SK-N-SH (cell line): ENCODE results near the gene UROD.

Source experiments
- JUND ChIP-seq: IDR thresholded peaks from 2 replicates; pipeline ENCODE4 v1.4.0; 2012
- MEF2A ChIP-seq: IDR thresholded peaks from 2 replicates; pipeline ENCODE4 v1.4.0; 2012; ENCODE audit warnings: low read depth, borderline replicate concordance
- RAD21 ChIP-seq: IDR thresholded peaks from 2 replicates; pipeline ENCODE4 v1.6.1; 2012; ENCODE audit warnings: mild to moderate bottlenecking, low read length
- RFX5 ChIP-seq: IDR thresholded peaks from 2 replicates; pipeline ENCODE4 v1.6.1; 2012; ENCODE audit warnings: mild to moderate bottlenecking, improper control_type of control experiment, low read length
- SMC3 ChIP-seq: IDR thresholded peaks from 2 replicates; pipeline ENCODE4 v1.6.1; 2012; ENCODE audit warnings: low read depth, low read length, improper control_type of control experiment
- YY1 ChIP-seq: IDR thresholded peaks from 2 replicates; pipeline ENCODE4 v1.4.0; 2012; ENCODE audit warnings: low read depth, mild to moderate bottlenecking
- TF ChIP-seq, protein P1 (sequence below): fragments of 200-600 bp; sonication (generic); IDR thresholded peaks from 2 replicates; pipeline ENCODE4 v1.6.1; 2017; ENCODE audit warnings: antibody characterized with exemption, mild to moderate bottlenecking, moderate library complexity
- TF ChIP-seq, protein P2 (sequence below): IDR thresholded peaks from 2 replicates; pipeline ENCODE4 v1.4.0; 2012; ENCODE audit warnings: low read depth, borderline replicate concordance
- TF ChIP-seq, protein P3 (sequence below): IDR thresholded peaks from 2 replicates; pipeline ENCODE4 v1.4.0; 2012; ENCODE audit warnings: low read depth
- TF ChIP-seq, protein P4 (sequence below): IDR thresholded peaks from 2 replicates; pipeline ENCODE4 v1.4.0; 2012; ENCODE audit warnings: low read depth, borderline replicate concordance

DNA sequence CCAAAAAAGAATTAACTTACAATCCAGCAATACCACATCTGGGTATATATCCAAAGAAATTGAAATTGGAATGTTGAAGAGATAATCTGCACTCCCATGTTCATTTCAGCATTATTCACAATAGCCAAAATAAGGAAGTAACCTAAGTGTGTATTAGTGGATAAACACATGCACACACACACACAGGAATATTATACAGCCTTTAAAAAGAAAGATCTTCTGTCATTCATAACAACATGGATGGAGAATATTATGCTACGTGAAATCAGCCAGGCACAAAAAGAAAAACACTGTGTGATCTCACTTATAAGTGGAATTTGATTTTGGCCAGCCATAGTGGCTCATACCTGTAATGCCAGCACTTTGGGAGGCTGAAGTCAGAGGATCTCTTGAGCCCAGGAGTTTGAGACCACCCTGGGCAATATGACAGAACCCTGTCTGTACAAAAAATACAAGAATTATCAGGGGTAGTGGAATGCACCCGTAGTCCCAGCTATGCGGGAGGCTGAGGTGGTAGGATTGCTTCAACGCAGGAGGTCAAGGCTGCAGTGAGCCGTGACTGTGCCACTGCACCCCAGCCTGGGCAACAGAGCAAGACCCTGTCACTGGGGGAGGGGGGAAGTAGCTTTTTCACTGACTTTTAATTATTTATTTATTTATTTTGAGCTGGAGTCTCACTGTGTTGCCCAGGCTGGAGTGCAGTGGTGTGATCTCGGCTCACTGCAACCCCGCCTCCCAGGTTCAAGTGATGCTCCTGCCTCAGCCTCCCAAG, 16.4 kb upstream of the UROD start:
- TF ChIP-seq, protein P1, sequence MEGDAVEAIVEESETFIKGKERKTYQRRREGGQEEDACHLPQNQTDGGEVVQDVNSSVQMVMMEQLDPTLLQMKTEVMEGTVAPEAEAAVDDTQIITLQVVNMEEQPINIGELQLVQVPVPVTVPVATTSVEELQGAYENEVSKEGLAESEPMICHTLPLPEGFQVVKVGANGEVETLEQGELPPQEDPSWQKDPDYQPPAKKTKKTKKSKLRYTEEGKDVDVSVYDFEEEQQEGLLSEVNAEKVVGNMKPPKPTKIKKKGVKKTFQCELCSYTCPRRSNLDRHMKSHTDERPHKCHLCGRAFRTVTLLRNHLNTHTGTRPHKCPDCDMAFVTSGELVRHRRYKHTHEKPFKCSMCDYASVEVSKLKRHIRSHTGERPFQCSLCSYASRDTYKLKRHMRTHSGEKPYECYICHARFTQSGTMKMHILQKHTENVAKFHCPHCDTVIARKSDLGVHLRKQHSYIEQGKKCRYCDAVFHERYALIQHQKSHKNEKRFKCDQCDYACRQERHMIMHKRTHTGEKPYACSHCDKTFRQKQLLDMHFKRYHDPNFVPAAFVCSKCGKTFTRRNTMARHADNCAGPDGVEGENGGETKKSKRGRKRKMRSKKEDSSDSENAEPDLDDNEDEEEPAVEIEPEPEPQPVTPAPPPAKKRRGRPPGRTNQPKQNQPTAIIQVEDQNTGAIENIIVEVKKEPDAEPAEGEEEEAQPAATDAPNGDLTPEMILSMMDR = no peak
- no peak for TF ChIP-seq RFX5
- no peak for TF ChIP-seq YY1
- TF ChIP-seq JUND = no peak
- TF ChIP-seq SMC3 = no peak
- no peak for TF ChIP-seq MEF2A
- TF ChIP-seq, protein P2, sequence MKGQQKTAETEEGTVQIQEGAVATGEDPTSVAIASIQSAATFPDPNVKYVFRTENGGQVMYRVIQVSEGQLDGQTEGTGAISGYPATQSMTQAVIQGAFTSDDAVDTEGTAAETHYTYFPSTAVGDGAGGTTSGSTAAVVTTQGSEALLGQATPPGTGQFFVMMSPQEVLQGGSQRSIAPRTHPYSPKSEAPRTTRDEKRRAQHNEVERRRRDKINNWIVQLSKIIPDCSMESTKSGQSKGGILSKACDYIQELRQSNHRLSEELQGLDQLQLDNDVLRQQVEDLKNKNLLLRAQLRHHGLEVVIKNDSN = no peak
- TF ChIP-seq RAD21 = no peak
- TF ChIP-seq, protein P3, sequence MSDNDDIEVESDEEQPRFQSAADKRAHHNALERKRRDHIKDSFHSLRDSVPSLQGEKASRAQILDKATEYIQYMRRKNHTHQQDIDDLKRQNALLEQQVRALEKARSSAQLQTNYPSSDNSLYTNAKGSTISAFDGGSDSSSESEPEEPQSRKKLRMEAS = no peak
- TF ChIP-seq, protein P4, sequence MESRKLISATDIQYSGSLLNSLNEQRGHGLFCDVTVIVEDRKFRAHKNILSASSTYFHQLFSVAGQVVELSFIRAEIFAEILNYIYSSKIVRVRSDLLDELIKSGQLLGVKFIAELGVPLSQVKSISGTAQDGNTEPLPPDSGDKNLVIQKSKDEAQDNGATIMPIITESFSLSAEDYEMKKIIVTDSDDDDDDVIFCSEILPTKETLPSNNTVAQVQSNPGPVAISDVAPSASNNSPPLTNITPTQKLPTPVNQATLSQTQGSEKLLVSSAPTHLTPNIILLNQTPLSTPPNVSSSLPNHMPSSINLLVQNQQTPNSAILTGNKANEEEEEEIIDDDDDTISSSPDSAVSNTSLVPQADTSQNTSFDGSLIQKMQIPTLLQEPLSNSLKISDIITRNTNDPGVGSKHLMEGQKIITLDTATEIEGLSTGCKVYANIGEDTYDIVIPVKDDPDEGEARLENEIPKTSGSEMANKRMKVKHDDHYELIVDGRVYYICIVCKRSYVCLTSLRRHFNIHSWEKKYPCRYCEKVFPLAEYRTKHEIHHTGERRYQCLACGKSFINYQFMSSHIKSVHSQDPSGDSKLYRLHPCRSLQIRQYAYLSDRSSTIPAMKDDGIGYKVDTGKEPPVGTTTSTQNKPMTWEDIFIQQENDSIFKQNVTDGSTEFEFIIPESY = no peak
